ENCODE measurements around the gene GULP1. TPM values are rescaled to one million over a fixed set of nuclear protein-coding genes. Genes with fewer than 3 reads are reported as not detected.

Gene GULP1
- total RNA-seq, result 10 to 100 TPM; 78.5 to 90.3 TPM
- polyA plus RNA-seq (ENCODE audit: insufficient read depth, low read depth, low replicate concordance), result 76.2 TPM
- long read RNA-seq, donor 1, partial matches to known transcripts, result 0 of 2 reads
- long read RNA-seq, donor 1, other reads (novel, unspliced or antisense), result 0 of 2 reads
- long read RNA-seq, donor 2, partial matches to known transcripts, result 0 of 3 reads
- long read RNA-seq, donor 2, other reads (novel, unspliced or antisense), result 0 of 3 reads

- peak; percentile 47 to 55 (median 49) for TF ChIP-seq CTCF (IDR thresholded peaks at IDR 0.05)
- TF ChIP-seq POLR2A (IDR thresholded peaks at IDR 0.05), result no peak
- Histone ChIP-seq H3K4me3 (peak within 1 kb of the TSS; percentile 75 to 85), H3K36me3 (ENCODE audit: low read depth, missing control alignments) (no peaks in the 10 kb centered on the region), H3K27ac (peak within 1 kb of the TSS; percentile 94), H3K9me3 (no peaks in the 10 kb centered on the region), H3K4me1 (peaks cover 24% of the 10 kb centered on the region), H3K27me3 (no peaks in the 10 kb centered on the region)
- intact Hi-C loops (cut with DNase I; ENCODE audit: low total_unique reads), result no loop called here
- peak; percentile 81 for DNase-seq
- WGBS, 2 donors, result 0% methylated on average over 23 to 61 of the region's 61 CpGs
These were observed at the start of gene GULP1 for GRCh38 chr2:188291617-188292347. TSS of gene GULP1 (plus strand) at chr2:188291874. CDS start at chr2:188477703, 185,829 bp downstream.

- no peak for DNase-seq
- no peak for TF ChIP-seq CTCF (IDR thresholded peaks at IDR 0.05)
- TF ChIP-seq POLR2A (IDR thresholded peaks at IDR 0.05), result no peak
- Histone ChIP-seq H3K27me3 (no peaks in the 10 kb centered on the region), H3K4me3 (no peak overlapping the region), H3K36me3 (ENCODE audit: low read depth, missing control alignments) (no peaks in the 10 kb centered on the region), H3K4me1 (no peaks in the 10 kb centered on the region), H3K27ac (no peak overlapping the region), H3K9me3 (no peaks in the 10 kb centered on the region)
- intact Hi-C loops (cut with DNase I; ENCODE audit: low total_unique reads), result no loop called here
- 93 to 97% methylated on average over 1 of the region's 1 CpG for WGBS, 2 donors
These were observed 48.3 kb upstream of the GULP1 start for GRCh38 chr2:188243381-188243780.

- no peak overlapping the region for H3K4me3 ChIP-seq
- DNase-seq, result no peak
- no peaks in the 10 kb centered on the region for H3K4me1 ChIP-seq
- no peaks in the 10 kb centered on the region for H3K36me3 ChIP-seq (ENCODE audit: low read depth, missing control alignments)
- no peaks in the 10 kb centered on the region for H3K27me3 ChIP-seq
- intact Hi-C loops (cut with DNase I; ENCODE audit: low total_unique reads), result no loop called here
- H3K9me3 ChIP-seq, result no peaks in the 10 kb centered on the region
- no peak overlapping the region for H3K27ac ChIP-seq
- TF ChIP-seq CTCF (IDR thresholded peaks at IDR 0.05), result no peak
- no peak for TF ChIP-seq POLR2A (IDR thresholded peaks at IDR 0.05)
- 88 to 90% methylated on average over 3 of the region's 3 CpGs for WGBS, 2 donors
These were observed 47.3 kb upstream of the GULP1 start for GRCh38 chr2:188244383-188244782.

- Histone ChIP-seq H3K4me3 (no peak overlapping the region), H3K27ac (no peak overlapping the region), H3K36me3 (ENCODE audit: low read depth, missing control alignments) (no peaks in the 10 kb centered on the region), H3K27me3 (no peaks in the 10 kb centered on the region), H3K9me3 (no peaks in the 10 kb centered on the region), H3K4me1 (no peaks in the 10 kb centered on the region)
- DNase-seq, result no peak
- TF ChIP-seq CTCF (IDR thresholded peaks at IDR 0.05) (no peak), POLR2A (IDR thresholded peaks at IDR 0.05) (no peak)
- intact Hi-C loops (cut with DNase I; ENCODE audit: low total_unique reads), result no loop called here
- WGBS, 2 donors, result 92 to 96% methylated on average over 5 of the region's 5 CpGs
These were observed 46.4 kb upstream of the GULP1 start for GRCh38 chr2:188245230-188245629.

Data from testis (tissue), 5 donors.